Astrocyte (in vitro differentiated cells and primary cell): ENCODE measurements around the gene ELFN2. TPM values are rescaled to one million over a fixed set of nuclear protein-coding genes. Genes with fewer than 3 reads are reported as not detected.

Experiments used
- DNase-seq: peaks from one replicate; pipeline ENCODE4 v3.0.0-alpha.2; 2010; ENCODE audit warnings: low read depth
- FAIRE-seq: peaks from 2 replicates; lab custom pipeline; 2011; peaks lifted over from hg19 to GRCh38; lab: Jason Lieb, UNC
- H2AFZ ChIP-seq: 2 replicates; pipeline ENCODE4 v1.6.0; 2012; ENCODE audit warnings: low read depth, low read length, inconsistent platforms
- H3K27ac ChIP-seq: 2 replicates; pipeline ENCODE4 v1.5.1; 2011; ENCODE audit warnings: low read depth, low read length, inconsistent platforms
- H3K27me3 ChIP-seq: 2 replicates; pipeline ENCODE4 v1.6.0; 2011; ENCODE audit warnings: low read length, inconsistent platforms; ENCODE audit not compliant: insufficient read depth
- H3K36me3 ChIP-seq: 2 replicates; pipeline ENCODE4 v1.5.1; 2011; ENCODE audit warnings: low read length, inconsistent platforms; ENCODE audit not compliant: insufficient read depth
- H3K4me1 ChIP-seq: 2 replicates; pipeline ENCODE4 v1.5.1; 2011; ENCODE audit warnings: low read length, inconsistent platforms; ENCODE audit not compliant: insufficient read depth
- H3K4me2 ChIP-seq: 2 replicates; pipeline ENCODE4 v1.6.0; 2012; ENCODE audit warnings: low read length, inconsistent platforms
- H3K4me3 ChIP-seq: 2 replicates; pipeline ENCODE4 v1.5.1; 2011; ENCODE audit warnings: low read depth, mild to moderate bottlenecking, low read length, inconsistent platforms; ENCODE audit not compliant: insufficient read depth
- H3K79me2 ChIP-seq: 2 replicates; pipeline ENCODE4 v1.6.0; 2012; ENCODE audit warnings: mild to moderate bottlenecking, low read length, inconsistent platforms; ENCODE audit not compliant: insufficient read depth
- H3K9ac ChIP-seq: 2 replicates; pipeline ENCODE4 v1.6.0; 2012; ENCODE audit warnings: mild to moderate bottlenecking, low read length, inconsistent platforms
- H3K9me3 ChIP-seq: 2 replicates; pipeline ENCODE4 v1.5.1; 2012; ENCODE audit warnings: low read depth, mild to moderate bottlenecking, low read length, inconsistent platforms; ENCODE audit not compliant: insufficient read depth
- H4K20me1 ChIP-seq: 2 replicates; pipeline ENCODE4 v1.6.0; 2012; ENCODE audit warnings: low read length, inconsistent platforms; ENCODE audit not compliant: insufficient read depth
- H3K27ac Mint-ChIP-seq: one replicate; pipeline ENCODE4 v1.8.0; 2021; ENCODE audit warnings: mild to moderate bottlenecking, mixed read lengths; ENCODE audit not compliant: unreplicated experiment
- H3K27me3 Mint-ChIP-seq: one replicate; pipeline ENCODE4 v1.8.0; 2021; ENCODE audit warnings: low read depth, mixed read lengths; ENCODE audit not compliant: unreplicated experiment
- H3K36me3 Mint-ChIP-seq: one replicate; pipeline ENCODE4 v1.8.0; 2021; ENCODE audit warnings: low read depth, mixed read lengths; ENCODE audit not compliant: unreplicated experiment
- H3K4me1 Mint-ChIP-seq: one replicate; pipeline ENCODE4 v1.8.0; 2021; ENCODE audit warnings: low read depth, mixed read lengths; ENCODE audit not compliant: unreplicated experiment
- H3K4me3 Mint-ChIP-seq: one replicate; pipeline ENCODE4 v1.8.0; 2021; ENCODE audit warnings: mild to moderate bottlenecking, moderate library complexity, mixed read lengths; ENCODE audit not compliant: unreplicated experiment
- H3K9me3 Mint-ChIP-seq: one replicate; pipeline ENCODE4 v1.8.0; 2021; ENCODE audit warnings: mild to moderate bottlenecking, mixed read lengths; ENCODE audit not compliant: unreplicated experiment
- CTCF ChIP-seq: IDR thresholded peaks from 2 replicates; pipeline ENCODE4 v1.5.1; 2011; ENCODE audit warnings: low read depth, mild to moderate bottlenecking, inconsistent platforms, low read length, moderate library complexity; ENCODE audit not compliant: insufficient read depth
- EZH2 ChIP-seq: IDR thresholded peaks from 2 replicates; pipeline ENCODE4 v1.6.1; 2012; ENCODE audit warnings: mild to moderate bottlenecking, low read length, inconsistent platforms; ENCODE audit not compliant: insufficient read depth
- total RNA-seq: library from RNA; stranded (reverse); gene quantifications from 2 replicates; pipeline ENCODE4 v1.2.1, GENCODE V29; 2021

The ELFN2 gene
- total RNA-seq, 1 donor from 2014 or later = 2.8 TPM

DNA sequence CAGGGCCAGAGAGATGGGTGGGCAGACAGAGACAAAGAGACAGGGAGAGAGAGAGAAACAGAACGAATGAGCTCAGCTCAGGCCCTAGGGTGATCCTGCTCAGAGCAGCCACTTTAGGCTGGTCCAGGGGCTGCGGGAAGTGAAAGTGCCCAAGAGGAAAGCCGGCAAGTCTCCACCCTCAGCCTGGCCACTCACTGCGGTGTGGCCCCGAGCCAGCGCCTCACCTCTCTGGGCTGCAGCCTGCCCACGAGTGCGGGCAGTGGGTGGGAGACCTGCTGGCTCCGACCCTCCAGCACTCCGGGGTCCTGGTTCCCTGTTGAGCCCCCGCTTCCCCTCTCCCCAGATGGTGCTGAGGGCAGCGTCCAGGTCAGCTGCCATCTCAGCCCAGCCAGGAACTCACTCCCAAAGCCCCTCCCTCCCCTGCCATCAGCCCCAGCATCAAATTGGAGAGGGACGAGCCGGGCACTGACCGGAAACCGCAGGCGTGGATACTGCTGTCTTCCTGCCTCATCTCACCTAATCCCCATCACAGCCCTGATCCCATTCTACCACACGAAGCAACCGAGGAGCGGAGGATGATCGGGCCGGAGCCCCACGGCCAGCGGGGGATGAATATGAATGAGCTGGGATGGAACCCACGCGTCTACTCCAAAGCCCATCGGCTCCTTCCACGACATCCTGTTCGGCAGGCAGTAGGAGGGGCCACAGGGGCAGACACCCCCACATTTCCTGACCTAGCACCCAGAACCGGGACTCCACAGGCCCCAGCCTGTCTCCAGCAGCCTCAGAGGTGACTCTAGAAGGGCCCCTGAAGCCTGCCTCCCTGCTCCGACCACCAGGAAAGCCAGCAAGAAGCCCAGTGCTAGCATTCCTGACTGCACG lies 16.9 kb downstream of the ELFN2 start:
- peaks cover 5% of the 10 kb centered on the region for H3K4me1 ChIP-seq
- H3K79me2 ChIP-seq = no peaks in the 10 kb centered on the region
- H3K36me3 ChIP-seq = no peaks in the 10 kb centered on the region
- TF ChIP-seq EZH2 (no peak), CTCF (no peak)
- Mint-ChIP-seq H3K4me3 (no peak overlapping the region), H3K4me1 (peaks cover 4% of the 10 kb centered on the region), H3K27me3 (peaks cover 54% of the 10 kb centered on the region), H3K36me3 (peaks cover 2% of the 10 kb centered on the region), H3K27ac (no peak overlapping the region), H3K9me3 (no peaks in the 10 kb centered on the region)
- no peak overlapping the region for H3K9ac ChIP-seq
- H3K9me3 ChIP-seq = no peaks in the 10 kb centered on the region
- no peak overlapping the region for H3K4me2 ChIP-seq
- no peak overlapping the region for H2AFZ ChIP-seq
- H3K27me3 ChIP-seq = no peaks in the 10 kb centered on the region
- H3K4me3 ChIP-seq = no peak overlapping the region
- H4K20me1 ChIP-seq = peaks cover 28% of the 10 kb centered on the region
- no peak for FAIRE-seq
- DNase-seq = no peak
- H3K27ac ChIP-seq = no peak overlapping the region

DNA sequence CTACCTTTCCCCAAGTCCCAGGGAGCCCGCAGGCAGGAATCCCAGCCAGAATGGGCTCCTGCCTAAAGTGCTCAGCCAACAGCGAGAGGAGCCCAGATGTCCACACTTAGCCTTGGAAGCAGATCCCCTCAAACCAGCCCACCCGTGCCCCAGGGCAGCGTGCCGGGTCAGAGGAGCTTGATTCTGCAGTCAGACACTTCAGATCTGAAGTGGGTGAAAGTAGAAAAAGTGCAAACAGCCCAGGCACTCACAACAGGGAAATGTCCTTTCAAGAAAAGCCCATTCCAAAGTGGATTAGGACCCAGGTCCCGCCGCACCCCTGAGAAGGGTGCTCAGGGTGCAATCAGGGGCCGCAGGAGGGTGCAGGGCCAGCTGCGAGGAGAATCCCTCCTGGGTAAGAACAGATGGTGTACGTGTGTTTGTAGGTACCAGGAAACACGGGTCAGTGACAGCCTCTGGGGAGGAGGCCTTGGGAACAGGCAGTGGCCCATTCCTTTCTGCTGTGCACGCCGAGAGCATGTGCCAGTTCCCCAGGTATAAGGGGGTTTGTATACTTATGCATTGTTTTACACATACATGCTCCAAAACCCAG lies 17.7 kb downstream of the ELFN2 start:
- Mint-ChIP-seq H3K27ac (no peak overlapping the region), H3K4me3 (no peak overlapping the region), H3K9me3 (no peaks in the 10 kb centered on the region), H3K36me3 (peaks cover 2% of the 10 kb centered on the region), H3K27me3 (peaks cover 46% of the 10 kb centered on the region), H3K4me1 (peaks cover 4% of the 10 kb centered on the region)
- H3K9ac ChIP-seq = no peak overlapping the region
- FAIRE-seq (no peak), DNase-seq (no peak)
- H3K27me3 ChIP-seq = no peaks in the 10 kb centered on the region
- H4K20me1 ChIP-seq = peaks cover 24% of the 10 kb centered on the region
- no peak overlapping the region for H3K4me3 ChIP-seq
- H2AFZ ChIP-seq = no peak overlapping the region
- H3K9me3 ChIP-seq = no peaks in the 10 kb centered on the region
- TF ChIP-seq EZH2 (no peak), CTCF (no peak)
- no peaks in the 10 kb centered on the region for H3K79me2 ChIP-seq
- no peaks in the 10 kb centered on the region for H3K36me3 ChIP-seq
- H3K4me1 ChIP-seq = peaks cover 5% of the 10 kb centered on the region
- no peak overlapping the region for H3K27ac ChIP-seq
- H3K4me2 ChIP-seq = no peak overlapping the region

DNA sequence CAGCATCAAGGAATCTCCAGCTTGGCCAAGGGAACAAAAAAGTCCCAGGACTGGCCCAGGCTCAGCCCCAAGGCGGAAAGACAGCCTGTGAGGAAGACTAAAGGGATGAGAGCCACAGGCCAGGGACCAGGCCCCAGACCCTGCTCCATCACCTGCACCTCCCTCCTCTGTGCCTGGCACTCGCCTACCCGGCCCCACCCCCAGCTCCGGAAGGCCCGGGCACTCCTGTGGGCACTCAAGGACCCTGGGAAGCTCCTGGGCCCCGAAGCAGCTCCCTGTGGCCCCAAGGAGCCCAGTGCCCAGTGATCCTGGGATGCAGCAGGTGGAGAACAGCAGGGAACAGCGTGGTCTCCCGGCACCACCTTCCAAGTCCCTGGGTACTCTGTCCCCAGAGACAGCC lies 18.2 kb downstream of the ELFN2 start:
- Histone ChIP-seq H3K9me3 (no peaks in the 10 kb centered on the region), H4K20me1 (peaks cover 19% of the 10 kb centered on the region), H3K4me2 (no peak overlapping the region), H3K36me3 (no peaks in the 10 kb centered on the region), H3K4me1 (peaks cover 5% of the 10 kb centered on the region), H2AFZ (no peak overlapping the region), H3K27me3 (no peaks in the 10 kb centered on the region), H3K9ac (no peak overlapping the region), H3K27ac (no peak overlapping the region), H3K4me3 (no peak overlapping the region), H3K79me2 (no peaks in the 10 kb centered on the region)
- H3K4me1 Mint-ChIP-seq = peaks cover 4% of the 10 kb centered on the region
- no peak for FAIRE-seq
- no peaks in the 10 kb centered on the region for H3K36me3 Mint-ChIP-seq
- H3K9me3 Mint-ChIP-seq = no peaks in the 10 kb centered on the region
- no peak overlapping the region for H3K4me3 Mint-ChIP-seq
- TF ChIP-seq EZH2 (no peak), CTCF (no peak)
- H3K27ac Mint-ChIP-seq = no peak overlapping the region
- DNase-seq = no peak
- peaks cover 44% of the 10 kb centered on the region for H3K27me3 Mint-ChIP-seq
